Activated CD4-positive, CD25-positive, alpha-beta regulatory T cell treated with anti-CD3 and anti-CD28 coated beads, Interleukin-2, amount 50 U/mL, for 24 hours (primary cell): Measurements from ENCODE around the gene ANOS1.

ENCODE experiments used
- ATAC-seq, 2 donors: fragments of 150-1000 bp; cut with Tn5 transposase; one replicate each; pipeline ENCODE4 v1.10.0; 2021; ENCODE audit warnings: mild to moderate bottlenecking in 1 of 2, moderate library complexity in 1 of 2

ANOS1 gene

GRCh38 chrX:8717354-8717753, 14.6 kb downstream of the ANOS1 start:
- ATAC-seq = no peak

- ATAC-seq = no peak
Measured at GRCh38 chrX:8714164-8714563, 17.8 kb downstream of the ANOS1 start.

- ATAC-seq = no peak
Measured at GRCh38 chrX:8711401-8711800, 20.5 kb downstream of the ANOS1 start.

- no peak for ATAC-seq
Measured at GRCh38 chrX:8704184-8704583, 27.8 kb downstream of the ANOS1 start.

DNA sequence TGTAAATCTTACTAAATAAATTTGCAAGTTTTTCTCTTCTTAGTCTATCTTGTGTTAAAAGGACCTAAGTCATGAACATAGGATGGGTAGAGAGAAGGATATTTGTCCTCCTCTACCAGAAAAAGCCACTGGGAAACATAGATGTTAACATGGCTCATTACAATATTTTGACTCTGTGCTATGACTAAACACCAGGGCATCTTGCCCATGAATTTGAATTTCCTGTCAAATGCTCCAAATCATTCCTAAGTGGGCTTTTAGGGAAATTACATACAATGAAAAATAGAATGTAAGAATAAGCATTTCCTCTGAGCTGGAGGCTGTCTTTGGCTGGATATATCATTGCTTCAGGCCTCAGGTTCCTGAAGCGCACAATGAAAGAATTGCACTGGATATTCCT, 39.1 kb downstream of the ANOS1 start:
- no peak for ATAC-seq

DNA sequence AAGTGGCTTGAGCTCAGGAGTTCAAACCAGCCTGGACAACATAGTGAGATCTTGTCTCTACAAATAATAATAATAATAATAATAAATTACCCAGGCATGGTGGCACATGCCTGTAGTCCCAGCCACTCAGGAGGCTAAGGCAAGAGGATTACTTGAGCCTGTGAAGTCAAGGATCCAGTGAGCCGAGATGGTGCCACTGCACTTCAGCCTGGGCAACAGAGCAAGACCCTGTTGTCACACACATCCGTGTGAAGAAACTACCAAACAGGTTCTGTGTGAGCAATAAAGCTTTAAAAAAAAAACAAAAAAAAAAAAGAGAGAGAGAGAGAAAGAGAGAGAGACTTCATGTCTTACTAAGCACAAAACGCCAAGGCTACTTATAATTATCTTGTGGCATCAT, 42.5 kb downstream of the ANOS1 start:
- no peak for ATAC-seq

DNA sequence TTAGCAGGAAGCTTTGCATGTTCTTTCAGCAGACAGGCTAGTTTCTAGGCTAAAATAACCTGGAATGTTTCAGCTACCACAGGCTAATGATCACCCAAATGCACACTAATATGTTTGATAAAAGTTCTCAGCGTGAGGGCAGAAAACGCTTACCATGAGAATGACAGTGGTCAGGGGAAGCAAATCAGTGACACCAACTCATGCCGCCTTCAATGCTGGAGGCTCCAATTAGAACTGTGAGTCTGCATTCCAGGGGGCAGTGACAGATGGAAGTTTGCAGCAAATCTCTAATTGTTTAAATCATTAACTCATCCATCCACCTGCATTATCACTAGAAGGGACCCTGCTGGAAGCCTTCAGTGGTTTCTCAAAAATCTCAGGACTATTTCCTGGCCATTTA, 43.2 kb downstream of the ANOS1 start:
- no peak for ATAC-seq

GRCh38 chrX:8684201-8684965, 47.6 kb downstream of the ANOS1 start:
- no peak for ATAC-seq

DNA sequence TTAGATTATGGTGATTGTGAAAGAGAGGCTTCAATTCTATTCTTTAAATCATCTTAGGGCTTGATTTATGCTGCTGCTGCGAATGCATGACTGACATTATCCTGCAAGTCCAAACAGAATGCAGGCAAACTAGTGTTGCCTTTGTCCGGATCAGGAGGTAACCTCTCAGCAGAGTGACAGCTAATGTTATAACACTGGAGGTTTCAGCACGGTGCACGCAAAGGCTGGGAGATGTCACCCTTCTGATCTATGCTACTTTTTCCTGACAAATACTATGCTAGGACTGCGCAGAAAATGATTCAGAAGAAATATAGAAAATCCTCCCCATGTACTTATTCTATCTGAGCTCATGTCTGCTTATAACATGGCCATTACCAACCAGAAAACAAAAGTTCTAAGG, 48.2 kb downstream of the ANOS1 start:
- ATAC-seq = no peak

GRCh38 chrX:8679550-8679949, 52.4 kb downstream of the ANOS1 start:
- ATAC-seq = no peak

- no peak for ATAC-seq
Measured at GRCh38 chrX:8675006-8675630, 56.8 kb downstream of the ANOS1 start.

DNA sequence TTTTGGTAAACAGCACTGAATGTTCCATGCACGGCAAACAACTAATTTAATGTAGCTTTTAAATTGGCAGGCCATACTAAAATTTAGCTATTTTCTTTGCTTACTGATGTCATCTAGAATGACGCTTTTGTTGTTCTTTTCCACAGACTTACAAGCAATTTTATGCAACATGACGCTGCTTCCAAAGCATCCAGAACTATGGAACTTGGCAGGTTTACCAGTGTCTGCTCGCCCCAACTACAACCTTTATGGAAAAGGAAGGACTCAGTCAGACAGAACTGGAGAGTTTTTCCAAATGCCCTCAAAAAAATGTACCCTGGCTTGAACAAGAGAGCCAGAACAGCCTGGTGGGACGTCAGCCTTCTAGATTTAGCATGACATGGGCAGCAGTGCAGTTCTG, 58.7 kb downstream of the ANOS1 start:
- ATAC-seq = no peak

GRCh38 chrX:8672176-8672575, 59.8 kb downstream of the ANOS1 start:
- no peak for ATAC-seq

DNA sequence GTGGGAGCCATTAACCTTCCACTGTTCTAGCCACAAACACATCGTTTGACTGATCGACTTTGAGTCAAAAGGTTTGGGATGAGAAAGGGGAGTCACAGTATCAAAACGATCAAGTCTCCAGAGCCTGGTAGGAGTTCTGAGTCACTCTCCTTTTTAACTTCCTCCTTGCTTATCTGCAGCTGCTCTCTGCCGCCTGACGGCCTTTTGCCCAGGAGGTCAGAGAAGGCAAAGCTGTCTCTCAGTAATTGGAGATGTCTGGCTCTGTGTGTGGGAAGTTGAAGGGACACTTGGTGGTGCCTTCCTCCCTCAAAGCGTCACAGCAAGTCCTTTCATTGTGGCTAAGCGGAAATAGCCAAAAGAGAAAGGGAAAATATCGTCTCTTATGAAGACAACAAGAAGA, 63.1 kb downstream of the ANOS1 start:
- ATAC-seq = no peak

DNA sequence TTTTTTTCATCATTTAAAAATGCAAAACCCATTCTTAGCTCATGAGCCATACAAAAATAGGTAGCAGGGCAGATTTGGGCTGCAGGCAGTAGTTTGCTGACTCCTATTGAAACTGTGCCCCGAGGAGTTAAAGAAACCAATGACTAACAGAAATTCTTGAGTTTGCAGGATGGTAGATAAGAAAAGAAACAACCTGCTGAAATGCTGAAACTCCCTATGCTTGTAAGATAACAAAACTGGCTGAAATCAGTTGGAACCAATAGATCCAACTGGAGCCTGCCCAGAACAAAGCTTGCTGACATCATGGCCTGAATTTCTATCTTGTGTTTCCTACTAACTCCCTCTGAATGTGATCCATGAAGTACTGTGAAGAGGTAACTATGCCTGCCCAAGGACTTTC, 68.6 kb downstream of the ANOS1 start:
- no peak for ATAC-seq

- ATAC-seq = no peak
Measured at GRCh38 chrX:8657883-8658282, 74.1 kb downstream of the ANOS1 start.

DNA sequence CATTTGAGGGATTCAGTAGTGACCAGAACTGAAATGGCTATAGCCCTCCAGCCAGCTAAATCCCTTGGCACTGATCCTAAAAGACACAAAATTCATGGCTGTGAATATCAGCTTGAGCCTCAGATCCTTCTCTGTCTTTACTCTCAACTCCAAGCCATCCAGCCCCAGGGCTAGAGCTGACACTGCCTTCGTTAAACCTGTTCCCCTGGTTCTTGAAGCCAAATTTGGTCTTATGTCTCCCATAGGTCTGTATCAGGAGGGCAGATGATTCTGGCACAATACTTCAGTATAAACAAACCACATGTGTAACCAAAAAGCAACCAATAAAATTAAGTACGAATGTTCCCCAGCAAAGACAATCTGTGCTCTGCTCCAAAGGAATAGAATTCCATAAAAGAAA, 78.0 kb downstream of the ANOS1 start:
- no peak for ATAC-seq

GRCh38 chrX:8649969-8650368, 82.0 kb downstream of the ANOS1 start:
- no peak for ATAC-seq

GRCh38 chrX:8647176-8647575, 84.8 kb downstream of the ANOS1 start:
- ATAC-seq = no peak

GRCh38 chrX:8639949-8640475, 91.9 kb downstream of the ANOS1 start:
- ATAC-seq = no peak

DNA sequence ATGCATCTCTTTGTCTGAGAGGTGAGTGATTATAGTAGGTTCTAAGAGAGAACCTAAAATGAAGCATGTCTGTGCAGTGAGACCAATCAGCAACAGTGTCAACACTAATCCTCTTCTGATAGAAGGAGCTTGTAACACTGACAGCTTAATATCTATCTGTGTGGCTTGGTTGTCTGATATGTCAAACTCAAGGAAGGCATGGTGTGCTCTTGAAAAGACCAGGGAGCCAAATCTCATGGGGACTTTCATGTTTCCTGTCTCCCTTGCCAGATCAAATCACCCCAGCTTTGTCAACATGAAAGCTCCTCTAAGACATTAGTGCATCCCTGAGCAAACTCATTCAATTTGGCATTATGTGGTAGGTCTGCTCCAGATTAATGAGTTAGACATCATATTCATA, 95.4 kb downstream of the ANOS1 start:
- ATAC-seq = no peak

DNA sequence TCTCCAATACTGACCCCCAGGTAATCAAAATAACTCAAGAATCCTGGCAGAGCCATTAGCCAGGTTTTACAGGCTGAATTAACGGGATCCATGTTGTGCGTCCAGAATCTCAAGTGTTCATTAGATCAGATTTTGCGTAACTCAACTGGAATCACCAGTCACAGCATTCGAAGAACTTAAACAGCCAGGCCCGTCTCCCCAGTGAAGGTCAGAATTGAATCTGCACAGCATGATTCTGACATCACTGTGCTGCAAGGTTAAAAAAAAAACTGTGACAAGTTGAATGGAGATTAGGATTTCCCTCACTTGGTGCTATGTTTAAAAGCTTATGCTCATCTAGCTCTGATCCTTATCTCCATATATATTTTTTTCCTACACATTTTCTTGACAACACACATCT, 96.1 kb downstream of the ANOS1 start:
- no peak for ATAC-seq

DNA sequence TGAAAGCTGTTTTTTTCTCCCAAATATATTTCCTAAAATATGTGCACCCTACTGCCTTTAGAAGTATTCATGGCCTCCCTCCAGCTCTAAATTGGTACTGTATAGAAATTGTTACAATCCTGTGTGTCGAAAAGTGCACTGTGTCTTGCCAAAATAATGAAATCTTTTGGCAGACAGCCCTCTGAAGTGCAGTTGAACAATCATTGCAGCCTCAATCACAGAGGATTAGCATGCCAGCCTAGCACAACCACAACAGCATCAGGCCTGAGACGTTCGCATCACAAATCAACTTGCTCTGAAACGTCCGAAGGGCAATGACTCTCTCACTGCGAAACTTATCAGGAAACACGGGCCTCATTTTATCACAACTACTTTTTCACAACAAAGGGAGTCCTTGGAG, 99.0 kb downstream of the ANOS1 start:
- no peak for ATAC-seq

- no peak for ATAC-seq
Measured at GRCh38 chrX:8629871-8630270, 102.1 kb downstream of the ANOS1 start.

DNA sequence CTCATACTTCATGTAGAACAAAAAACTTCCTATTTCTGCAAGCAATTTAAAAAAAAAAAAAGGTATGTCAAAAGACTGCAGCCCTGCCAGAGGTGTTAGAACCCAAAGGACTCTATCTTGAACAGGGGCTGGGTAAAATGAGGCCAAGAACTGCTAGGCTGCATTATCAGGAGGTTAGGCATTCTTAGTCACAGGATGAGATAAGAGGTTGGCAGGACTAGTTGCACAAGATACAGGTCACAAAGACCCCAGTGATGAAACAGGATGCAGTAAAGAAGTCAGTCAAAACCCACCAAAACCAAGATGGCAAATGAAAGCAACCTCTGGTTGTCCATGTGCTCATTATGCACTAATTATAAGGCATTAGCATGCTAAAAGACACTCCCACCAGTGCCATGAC, 104.1 kb downstream of the ANOS1 start:
- no peak for ATAC-seq
